Epithelial cell of esophagus (primary cell): ENCODE results near the gene RIT2.

Source experiments
- DNase-seq: peaks from one replicate; pipeline ENCODE4 v3.0.0; 2010; ENCODE audit warnings: low read depth
- H3K4me3 ChIP-seq: 2 replicates; pipeline ENCODE4 v1.5.1; 2011; ENCODE audit warnings: mild to moderate bottlenecking, low read length, control low read depth
- TF ChIP-seq, protein P1 (sequence below): IDR thresholded peaks from 2 replicates; pipeline ENCODE4 v1.5.1; 2011; ENCODE audit warnings: low read depth, mild to moderate bottlenecking, low read length, control low read depth, inconsistent platforms; ENCODE audit not compliant: insufficient read depth; ENCODE audit errors: missing control alignments

Gene RIT2

DNA sequence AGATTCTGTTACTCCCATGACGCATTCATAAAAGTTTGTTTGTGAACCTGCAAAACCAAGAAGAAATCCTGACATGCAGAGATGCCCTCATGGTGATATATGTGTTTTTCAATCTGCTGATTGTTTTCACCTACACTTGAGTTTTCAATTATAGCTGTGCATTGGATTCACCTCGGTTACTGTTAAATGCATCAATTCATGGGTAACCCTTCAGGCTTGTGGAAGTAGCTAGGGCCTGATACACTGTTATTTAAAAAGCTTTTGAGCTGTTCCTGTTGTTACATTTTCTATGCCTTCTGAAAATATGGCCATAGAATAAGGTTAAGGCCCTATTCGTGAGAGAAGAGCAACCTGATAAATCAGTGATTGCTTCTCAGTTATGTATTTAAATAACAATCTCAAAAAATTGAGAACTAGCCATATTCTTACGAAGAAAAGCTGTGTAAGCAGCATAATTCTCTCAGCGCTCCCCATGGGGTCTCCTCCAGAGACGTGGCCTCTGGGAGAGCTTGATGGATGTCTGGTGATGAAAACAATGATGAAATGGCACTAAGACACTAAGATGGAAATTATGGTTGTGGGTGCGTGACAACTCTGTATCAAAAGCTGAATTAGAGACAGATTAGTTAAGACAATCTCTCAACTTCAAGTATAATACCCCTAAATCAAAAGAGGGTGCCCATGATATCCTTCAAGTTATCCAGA lies 60.5 kb downstream of the RIT2 start:
- TF ChIP-seq, protein P1, sequence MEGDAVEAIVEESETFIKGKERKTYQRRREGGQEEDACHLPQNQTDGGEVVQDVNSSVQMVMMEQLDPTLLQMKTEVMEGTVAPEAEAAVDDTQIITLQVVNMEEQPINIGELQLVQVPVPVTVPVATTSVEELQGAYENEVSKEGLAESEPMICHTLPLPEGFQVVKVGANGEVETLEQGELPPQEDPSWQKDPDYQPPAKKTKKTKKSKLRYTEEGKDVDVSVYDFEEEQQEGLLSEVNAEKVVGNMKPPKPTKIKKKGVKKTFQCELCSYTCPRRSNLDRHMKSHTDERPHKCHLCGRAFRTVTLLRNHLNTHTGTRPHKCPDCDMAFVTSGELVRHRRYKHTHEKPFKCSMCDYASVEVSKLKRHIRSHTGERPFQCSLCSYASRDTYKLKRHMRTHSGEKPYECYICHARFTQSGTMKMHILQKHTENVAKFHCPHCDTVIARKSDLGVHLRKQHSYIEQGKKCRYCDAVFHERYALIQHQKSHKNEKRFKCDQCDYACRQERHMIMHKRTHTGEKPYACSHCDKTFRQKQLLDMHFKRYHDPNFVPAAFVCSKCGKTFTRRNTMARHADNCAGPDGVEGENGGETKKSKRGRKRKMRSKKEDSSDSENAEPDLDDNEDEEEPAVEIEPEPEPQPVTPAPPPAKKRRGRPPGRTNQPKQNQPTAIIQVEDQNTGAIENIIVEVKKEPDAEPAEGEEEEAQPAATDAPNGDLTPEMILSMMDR, result no peak
- H3K4me3 ChIP-seq, result no peak overlapping the region
- no peak for DNase-seq

DNA sequence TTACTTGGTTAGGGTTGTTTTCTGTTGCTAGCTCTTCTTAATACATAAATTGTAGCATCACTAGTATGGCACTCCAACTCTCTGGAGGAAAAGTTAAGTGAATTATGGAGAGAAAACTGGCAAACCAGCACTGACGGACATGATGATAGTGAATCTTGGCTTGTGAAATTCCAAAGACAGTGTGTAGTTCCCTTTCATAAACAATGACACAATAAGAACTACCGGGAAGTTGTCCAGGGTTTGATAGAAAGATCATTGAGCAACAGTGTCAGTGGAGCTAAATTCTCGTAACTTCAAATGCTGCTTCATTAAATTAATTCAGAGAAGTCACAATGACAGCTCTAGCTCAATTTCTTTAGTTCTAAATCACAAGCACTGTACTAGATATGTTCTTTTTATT lies 66.5 kb downstream of the RIT2 start:
- no peak for DNase-seq
- TF ChIP-seq, protein P1, result no peak
- no peak overlapping the region for H3K4me3 ChIP-seq

DNA sequence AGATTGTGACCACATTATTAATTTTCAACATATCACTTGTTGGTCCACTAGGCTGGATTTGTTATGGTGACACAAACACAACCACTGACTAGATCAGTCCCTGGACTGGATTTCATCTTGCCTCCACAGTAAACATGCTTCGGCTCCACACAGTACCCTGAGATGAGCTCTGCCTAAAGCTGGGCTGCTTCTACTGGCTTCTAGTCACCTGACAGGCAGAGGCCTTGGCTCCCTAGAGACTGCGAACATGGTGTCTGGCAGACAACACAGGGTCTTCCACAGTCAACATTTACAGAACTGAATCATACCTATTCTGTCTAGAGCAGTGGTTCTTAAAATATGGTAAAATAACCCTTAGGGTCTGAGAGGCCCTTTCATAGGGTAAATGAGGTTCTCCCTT lies 69.2 kb downstream of the RIT2 start:
- DNase-seq, result no peak
- TF ChIP-seq, protein P1, result no peak
- no peak overlapping the region for H3K4me3 ChIP-seq

DNA sequence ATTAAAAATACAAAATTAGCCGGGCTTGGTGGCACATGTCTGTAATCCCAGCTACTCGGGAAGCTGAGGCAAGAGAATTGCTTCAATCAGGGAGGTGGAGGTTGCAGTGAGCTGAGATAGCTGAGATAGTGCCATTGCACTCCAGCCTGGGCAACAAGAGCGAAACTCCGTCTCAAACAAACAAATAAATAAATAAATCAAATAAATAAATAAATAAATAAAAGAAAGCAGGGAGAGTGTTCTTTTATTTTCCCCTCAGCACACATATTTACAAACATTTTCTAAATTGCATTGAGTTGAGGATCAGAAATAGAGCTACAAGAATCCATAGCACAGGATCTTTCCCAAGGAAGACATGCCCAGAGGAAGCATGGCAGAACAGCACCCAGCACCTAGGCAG lies 71.9 kb downstream of the RIT2 start:
- TF ChIP-seq, protein P1, result no peak
- DNase-seq, result no peak
- H3K4me3 ChIP-seq, result no peak overlapping the region

DNA sequence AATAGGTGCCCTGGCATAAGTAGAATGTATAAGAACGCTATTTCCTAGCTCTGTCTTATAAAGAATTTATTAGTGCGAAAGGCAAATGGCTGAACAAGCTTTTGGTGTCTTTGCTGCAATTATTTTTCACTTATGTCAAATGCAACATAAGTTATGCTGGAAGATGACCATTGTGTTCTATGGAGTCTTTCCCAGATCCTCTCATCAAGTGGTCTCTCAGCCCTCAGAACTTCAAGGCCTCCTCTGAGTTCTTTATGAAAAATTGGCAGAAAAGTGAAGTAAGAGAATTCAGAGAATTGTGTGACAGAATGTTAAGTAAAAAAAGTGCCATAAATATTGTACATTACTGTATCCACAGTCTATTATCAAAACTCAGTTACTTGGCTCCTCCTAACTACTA lies 75.2 kb downstream of the RIT2 start:
- TF ChIP-seq, protein P1, result no peak
- no peak overlapping the region for H3K4me3 ChIP-seq
- no peak for DNase-seq

DNA sequence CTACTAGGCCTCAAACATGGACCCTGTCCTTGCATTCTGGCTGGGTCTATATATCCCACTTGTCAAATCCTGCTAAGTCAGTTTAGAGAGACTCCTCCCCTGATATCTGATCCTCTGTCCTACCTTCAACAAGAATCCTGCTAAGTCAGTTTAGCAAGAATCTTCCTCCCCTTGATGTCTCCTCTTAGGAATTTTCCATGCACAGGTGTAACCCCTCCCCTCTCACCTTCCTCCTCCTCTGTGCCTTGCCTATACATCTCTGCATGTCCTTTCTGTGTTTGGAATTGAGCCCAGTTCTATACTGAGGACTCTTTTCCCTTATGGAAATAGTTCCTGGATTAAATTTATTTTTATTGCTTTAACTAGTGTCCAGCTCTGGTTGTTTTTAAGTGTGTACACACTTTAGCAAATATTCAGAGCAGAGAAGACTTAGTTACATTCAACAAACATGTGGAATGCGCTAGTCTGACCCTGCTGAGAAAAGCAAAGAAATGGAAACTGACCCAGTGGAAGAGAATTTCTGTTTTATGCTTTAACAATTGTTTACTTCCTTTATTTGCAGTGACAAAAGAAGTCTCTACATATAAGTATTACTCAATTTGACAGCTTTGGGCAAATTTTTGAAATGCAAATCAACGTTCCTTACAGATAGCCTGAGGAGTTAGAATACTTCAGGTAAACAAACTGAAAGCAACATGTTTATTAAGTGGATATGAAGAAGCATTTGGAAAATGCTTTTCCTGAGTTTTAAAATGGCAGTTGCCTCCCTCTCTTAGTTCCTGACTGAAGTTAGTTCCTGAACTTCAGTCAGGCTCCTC lies 80.6 kb downstream of the RIT2 start:
- TF ChIP-seq, protein P1, result no peak

More for the DNA sequence above, 80.6 kb downstream of the RIT2 start:
- peak; percentile 44 for DNase-seq
- H3K4me3 ChIP-seq, result no peak overlapping the region
